Colonic mucosa (tissue), 4 donors: ENCODE data around the gene TGM2. TPM values are rescaled to one million over a fixed set of nuclear protein-coding genes. Genes with fewer than 3 reads are reported as not detected.

Experiments
- DNase-seq: peaks from one replicate; pipeline ENCODE4 v3.0.0-alpha.2; 2020
- H3K27ac ChIP-seq: fragments of 200-600 bp; one replicate; pipeline ENCODE4 v1.8.0; 2021
- H3K27me3 ChIP-seq: fragments of 200-600 bp; one replicate; pipeline ENCODE4 v1.8.0; 2021
- H3K36me3 ChIP-seq: fragments of 200-600 bp; one replicate; pipeline ENCODE4 v1.8.0; 2021
- H3K4me1 ChIP-seq: fragments of 200-600 bp; one replicate; pipeline ENCODE4 v1.8.0; 2021; ENCODE audit warnings: mild to moderate bottlenecking
- H3K4me3 ChIP-seq: fragments of 200-600 bp; one replicate; pipeline ENCODE4 v1.8.0; 2021
- H3K9ac ChIP-seq, 2 donors: one replicate each; pipeline ENCODE4 v1.7.0; 2013; ENCODE audit warnings: control low read depth in 2 of 2, low read depth in 2 of 2, low read length in 2 of 2
- H3K9me3 ChIP-seq: fragments of 200-600 bp; one replicate; pipeline ENCODE4 v1.8.0; 2021
- intact Hi-C: fragments of 100-400 bp; cut with DNase I; formaldehyde crosslinking; loops from one replicate; pipeline ENCODE4 v1.14.1; 2022
- total RNA-seq, 2 donors: library from RNA; stranded (reverse); fragmentation: NEBNext Ultra II Directional in 1 of 2; extraction: Animal tissue kit (Norgen Biotek cat#: 25700) in 1 of 2; gene quantifications; one replicate each; pipeline ENCODE4 v1.2.1, GENCODE V29; 2021
- TF ChIP-seq, protein P1 (sequence below): fragments of 200-600 bp; IDR thresholded peaks from one replicate; pipeline ENCODE4 v1.8.0; 2022; ENCODE audit warnings: antibody characterized with exemption, mild to moderate bottlenecking
- donor health status: healthy.
- donor health status: DM: no; HTN: no; CAD: no.
- donor health status: DM: no; HTN: no; CAD: no.

TGM2 gene
- total RNA-seq, 2 donors from 2014 or later, result 14.5 to 32.8 TPM

DNA sequence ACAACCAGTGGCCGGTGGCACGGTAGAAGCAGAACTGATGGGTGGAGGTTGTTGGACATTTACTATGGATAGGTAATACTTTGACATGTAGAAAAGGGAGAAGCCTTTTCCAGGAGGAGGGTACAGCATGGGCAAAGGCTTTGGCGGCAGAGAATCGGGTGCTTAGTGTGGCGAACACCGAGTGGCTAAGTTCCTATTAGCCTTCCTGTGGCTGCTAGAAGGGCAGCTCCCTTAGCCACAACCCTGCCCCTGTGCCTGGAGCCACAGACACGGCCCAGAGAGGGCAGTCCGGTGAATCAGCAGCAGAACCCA is 37.9 kb upstream of the TGM2 start:
- no peak overlapping the region for H3K4me3 ChIP-seq
- H3K9me3 ChIP-seq, result no peaks in the 10 kb centered on the region
- H3K27ac ChIP-seq, result no peak overlapping the region
- no peaks in the 10 kb centered on the region for H3K36me3 ChIP-seq
- H3K4me1 ChIP-seq, result no peaks in the 10 kb centered on the region
- DNase-seq, result no peak
- intact Hi-C loops, result no loop called here
- TF ChIP-seq, protein P1, sequence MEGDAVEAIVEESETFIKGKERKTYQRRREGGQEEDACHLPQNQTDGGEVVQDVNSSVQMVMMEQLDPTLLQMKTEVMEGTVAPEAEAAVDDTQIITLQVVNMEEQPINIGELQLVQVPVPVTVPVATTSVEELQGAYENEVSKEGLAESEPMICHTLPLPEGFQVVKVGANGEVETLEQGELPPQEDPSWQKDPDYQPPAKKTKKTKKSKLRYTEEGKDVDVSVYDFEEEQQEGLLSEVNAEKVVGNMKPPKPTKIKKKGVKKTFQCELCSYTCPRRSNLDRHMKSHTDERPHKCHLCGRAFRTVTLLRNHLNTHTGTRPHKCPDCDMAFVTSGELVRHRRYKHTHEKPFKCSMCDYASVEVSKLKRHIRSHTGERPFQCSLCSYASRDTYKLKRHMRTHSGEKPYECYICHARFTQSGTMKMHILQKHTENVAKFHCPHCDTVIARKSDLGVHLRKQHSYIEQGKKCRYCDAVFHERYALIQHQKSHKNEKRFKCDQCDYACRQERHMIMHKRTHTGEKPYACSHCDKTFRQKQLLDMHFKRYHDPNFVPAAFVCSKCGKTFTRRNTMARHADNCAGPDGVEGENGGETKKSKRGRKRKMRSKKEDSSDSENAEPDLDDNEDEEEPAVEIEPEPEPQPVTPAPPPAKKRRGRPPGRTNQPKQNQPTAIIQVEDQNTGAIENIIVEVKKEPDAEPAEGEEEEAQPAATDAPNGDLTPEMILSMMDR, result no peak
- H3K9ac ChIP-seq, result no peak overlapping the region
- no peaks in the 10 kb centered on the region for H3K27me3 ChIP-seq

DNA sequence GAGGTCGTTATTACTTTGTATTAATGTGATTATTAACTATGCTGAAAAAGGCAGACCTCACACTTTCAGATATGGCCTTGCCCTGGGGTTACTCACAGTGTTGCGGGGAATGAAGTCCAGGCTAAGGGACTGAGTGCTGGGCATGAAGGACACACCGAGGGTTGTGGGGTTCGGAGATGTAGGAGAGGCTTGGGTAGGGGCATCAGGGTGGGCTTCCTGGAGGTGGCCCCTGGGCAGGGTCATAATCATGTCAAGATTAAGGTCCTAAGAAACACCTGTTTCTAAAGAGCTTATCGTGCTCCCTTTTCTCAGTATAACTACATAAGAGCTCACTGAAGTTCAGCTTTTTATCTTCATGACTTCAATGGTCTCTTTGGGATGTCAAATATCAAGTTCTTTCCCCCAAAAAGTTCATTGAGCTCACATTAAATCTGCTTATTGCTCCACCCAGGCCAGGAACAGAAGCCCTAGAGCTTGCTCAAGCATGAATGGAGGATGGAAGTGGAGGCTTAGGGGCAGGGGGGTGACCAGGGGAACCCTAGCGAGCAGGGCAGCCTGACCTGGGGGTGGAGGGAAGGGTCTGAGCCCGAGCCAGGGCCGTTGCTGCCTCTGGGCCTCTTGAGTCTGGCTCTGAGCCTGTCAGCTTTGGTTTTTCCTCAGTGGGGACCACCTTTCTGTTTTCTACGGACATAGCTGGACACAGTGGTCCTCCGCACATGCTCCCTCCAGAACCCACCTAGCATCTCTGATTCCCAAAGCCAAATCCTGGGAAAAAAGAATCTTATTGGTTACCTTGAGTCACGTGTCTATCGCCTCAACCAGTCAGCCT is 37.3 kb upstream of the TGM2 start:
- DNase-seq, result no peak
- no peaks in the 10 kb centered on the region for H3K4me1 ChIP-seq
- no peak overlapping the region for H3K27ac ChIP-seq
- no peak overlapping the region for H3K9ac ChIP-seq
- TF ChIP-seq, protein P1, result no peak
- no peak overlapping the region for H3K4me3 ChIP-seq
- intact Hi-C loops, result no loop called here
- H3K27me3 ChIP-seq, result no peaks in the 10 kb centered on the region
- no peaks in the 10 kb centered on the region for H3K9me3 ChIP-seq
- H3K36me3 ChIP-seq, result no peaks in the 10 kb centered on the region

DNA sequence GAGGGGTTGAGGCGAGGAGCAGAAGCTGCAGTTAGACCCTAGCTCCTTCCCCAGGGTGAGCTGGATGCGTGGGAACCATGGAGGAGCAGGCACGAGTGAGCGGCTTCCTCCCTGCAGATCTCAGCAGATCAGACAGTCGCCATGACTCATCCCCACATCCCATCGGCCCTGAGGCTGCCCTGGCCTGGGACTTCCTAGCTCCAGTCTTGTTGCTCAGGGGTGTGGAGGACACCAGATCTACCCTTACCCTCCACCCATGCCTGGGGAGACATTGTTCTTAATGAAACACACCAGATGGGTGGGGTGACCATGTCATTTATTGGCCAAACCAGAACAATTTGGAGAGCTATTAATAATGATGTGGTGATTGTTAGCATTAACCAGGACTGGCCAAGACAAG is 36.3 kb upstream of the TGM2 start:
- H3K36me3 ChIP-seq, result no peaks in the 10 kb centered on the region
- TF ChIP-seq, protein P1, result no peak
- no peak overlapping the region for H3K27ac ChIP-seq
- intact Hi-C loops, result no loop called here
- no peak for DNase-seq
- no peaks in the 10 kb centered on the region for H3K27me3 ChIP-seq
- no peak overlapping the region for H3K9ac ChIP-seq
- H3K4me3 ChIP-seq, result no peak overlapping the region
- no peaks in the 10 kb centered on the region for H3K4me1 ChIP-seq
- H3K9me3 ChIP-seq, result no peaks in the 10 kb centered on the region

DNA sequence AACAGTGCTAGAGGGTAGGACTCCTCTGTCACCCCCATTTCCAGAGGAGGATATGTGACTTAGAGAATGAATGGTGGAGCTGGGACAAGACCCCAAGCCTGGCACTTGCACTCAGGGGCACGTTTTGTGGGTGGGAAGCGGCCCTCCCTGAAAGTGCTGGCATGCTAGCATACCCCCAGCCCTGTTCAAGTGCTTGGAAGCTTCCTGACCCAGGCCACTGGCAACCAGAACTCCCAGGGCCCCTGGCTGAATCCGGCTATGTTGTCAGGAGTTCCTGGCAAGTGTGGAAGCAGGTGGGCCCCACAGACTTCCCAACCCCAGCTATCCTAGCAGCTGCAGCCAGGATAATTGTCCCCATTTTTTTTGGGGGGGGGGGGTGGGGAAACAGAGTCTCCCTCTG is 35.6 kb upstream of the TGM2 start:
- Histone ChIP-seq H3K36me3 (no peaks in the 10 kb centered on the region), H3K27ac (no peak overlapping the region), H3K9ac (no peak overlapping the region), H3K9me3 (no peaks in the 10 kb centered on the region), H3K4me1 (no peaks in the 10 kb centered on the region), H3K4me3 (no peak overlapping the region), H3K27me3 (no peaks in the 10 kb centered on the region)
- DNase-seq, result no peak
- TF ChIP-seq, protein P1, result no peak
- intact Hi-C loops, result no loop called here

DNA sequence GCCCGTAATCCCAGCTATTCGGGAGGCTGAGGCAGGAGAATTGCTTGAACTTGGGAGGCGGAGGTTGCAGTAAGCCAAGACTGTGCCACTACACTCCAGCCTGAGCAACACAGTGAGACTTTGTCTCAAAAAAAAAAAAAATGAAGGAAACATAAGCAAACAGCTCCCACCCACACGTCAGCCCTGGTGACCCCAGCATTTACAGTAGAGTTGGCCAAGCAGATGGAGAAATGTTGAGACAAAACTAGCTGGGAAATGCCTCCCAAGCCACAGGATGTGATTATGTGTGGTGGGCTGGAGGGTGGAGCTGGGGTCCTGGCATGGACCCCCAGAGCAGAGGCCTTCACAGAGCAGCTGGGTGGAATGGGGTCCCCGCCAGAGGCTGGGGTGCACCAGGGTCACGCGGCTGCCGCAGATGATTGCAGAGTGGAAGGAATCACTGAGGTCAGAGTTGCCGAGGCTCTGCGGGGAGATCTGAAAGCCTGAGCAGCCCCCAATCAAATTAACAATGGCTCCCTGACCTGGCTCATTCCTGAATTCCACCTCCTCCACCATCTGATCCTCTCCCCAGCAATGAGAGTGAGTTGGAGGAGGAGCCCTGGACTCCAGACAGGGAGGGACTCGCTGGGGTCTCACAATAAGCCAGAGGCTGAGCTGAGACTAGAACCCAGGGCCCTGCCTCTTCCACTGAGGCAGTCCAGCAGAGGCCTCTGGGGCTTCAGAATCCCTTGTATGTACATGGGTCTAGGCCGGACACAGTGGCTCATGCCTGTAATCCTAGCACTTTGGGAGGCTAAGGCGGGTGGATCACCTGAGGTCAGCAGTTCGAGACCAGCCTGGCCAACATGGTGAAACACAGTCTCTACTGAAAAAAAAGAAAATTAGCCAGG is 34.7 kb upstream of the TGM2 start:
- no peak for DNase-seq
- Histone ChIP-seq H3K9ac (no peak overlapping the region), H3K9me3 (no peaks in the 10 kb centered on the region), H3K36me3 (no peaks in the 10 kb centered on the region), H3K27me3 (no peaks in the 10 kb centered on the region), H3K27ac (no peak overlapping the region), H3K4me1 (no peaks in the 10 kb centered on the region), H3K4me3 (no peak overlapping the region)
- TF ChIP-seq, protein P1, result no peak
- intact Hi-C loops, result no loop called here
